Measurements from ENCODE around the gene KCNK5.

KCNK5 gene

GRCh38 chr6:39243809-39244208 lies 14.5 kb upstream of the KCNK5 start:
- H3K4me1 ChIP-seq (ENCODE audit: insufficient read depth, low read length) = no peaks in the 10 kb centered on the region
- H4K20me1 ChIP-seq (ENCODE audit: insufficient read depth, low read length) = no peaks in the 10 kb centered on the region
- H3K79me2 ChIP-seq (ENCODE audit: insufficient read depth, low read length) = no peaks in the 10 kb centered on the region
- no peak for TF ChIP-seq EZH2 (IDR thresholded peaks at IDR 0.05; ENCODE audit: borderline replicate concordance, low read depth, low read length, severe bottlenecking)
- TF ChIP-seq CTCF (IDR thresholded peaks at IDR 0.05; ENCODE audit: borderline replicate concordance, extremely low read depth, low read length, poor library complexity, severe bottlenecking) = no peak
- no peak overlapping the region for H3K9ac ChIP-seq (ENCODE audit: low read depth, low read length)
- peaks cover 7% of the 10 kb centered on the region for H3K27me3 ChIP-seq (ENCODE audit: insufficient read depth, low read length, poor library complexity)
- no peak overlapping the region for H3K4me3 ChIP-seq (ENCODE audit: low read depth in 1 of 2, low read length in 2 of 2)
- no peak for DNase-seq
- no peak overlapping the region for H3K27ac ChIP-seq (ENCODE audit: low read length)
- H3K4me2 ChIP-seq (ENCODE audit: insufficient read depth, low read length) = no peak overlapping the region
- no peaks in the 10 kb centered on the region for H3K36me3 ChIP-seq (ENCODE audit: insufficient read depth, low read length)
- no peaks in the 10 kb centered on the region for H3K9me3 ChIP-seq (ENCODE audit: insufficient read depth, low read length, severe bottlenecking)
- no peak overlapping the region for H2AFZ ChIP-seq (ENCODE audit: low read depth, low read length)
- no peak for ATAC-seq (ENCODE audit: insufficient read depth, low read depth)

GRCh38 chr6:39240155-39240757 lies 11.0 kb upstream of the KCNK5 start:
- Histone ChIP-seq H3K27ac (ENCODE audit: low read length) (no peak overlapping the region), H3K36me3 (ENCODE audit: insufficient read depth, low read length) (no peaks in the 10 kb centered on the region), H3K79me2 (ENCODE audit: insufficient read depth, low read length) (no peaks in the 10 kb centered on the region), H3K9me3 (ENCODE audit: insufficient read depth, low read length, severe bottlenecking) (no peaks in the 10 kb centered on the region), H3K4me2 (ENCODE audit: insufficient read depth, low read length) (no peak overlapping the region), H3K27me3 (ENCODE audit: insufficient read depth, low read length, poor library complexity) (peaks cover 7% of the 10 kb centered on the region), H4K20me1 (ENCODE audit: insufficient read depth, low read length) (no peaks in the 10 kb centered on the region), H3K4me3 (ENCODE audit: low read depth in 1 of 2, low read length in 2 of 2) (no peak overlapping the region), H3K4me1 (ENCODE audit: insufficient read depth, low read length) (no peaks in the 10 kb centered on the region), H3K9ac (ENCODE audit: low read depth, low read length) (no peak overlapping the region), H2AFZ (ENCODE audit: low read depth, low read length) (no peak overlapping the region)
- DNase-seq (no peak), ATAC-seq (ENCODE audit: insufficient read depth, low read depth) (no peak)
- TF ChIP-seq EZH2 (IDR thresholded peaks at IDR 0.05; ENCODE audit: borderline replicate concordance, low read depth, low read length, severe bottlenecking) (no peak), CTCF (IDR thresholded peaks at IDR 0.05; ENCODE audit: borderline replicate concordance, extremely low read depth, low read length, poor library complexity, severe bottlenecking) (no peak)

GRCh38 chr6:39239527-39240154 lies 10.4 kb upstream of the KCNK5 start:
- H3K79me2 ChIP-seq (ENCODE audit: insufficient read depth, low read length) = no peaks in the 10 kb centered on the region
- no peaks in the 10 kb centered on the region for H3K9me3 ChIP-seq (ENCODE audit: insufficient read depth, low read length, severe bottlenecking)
- peaks cover 7% of the 10 kb centered on the region for H3K27me3 ChIP-seq (ENCODE audit: insufficient read depth, low read length, poor library complexity)
- no peak for ATAC-seq (ENCODE audit: insufficient read depth, low read depth)
- H2AFZ ChIP-seq (ENCODE audit: low read depth, low read length) = no peak overlapping the region
- no peak overlapping the region for H3K4me3 ChIP-seq (ENCODE audit: low read depth in 1 of 2, low read length in 2 of 2)
- no peak overlapping the region for H3K4me2 ChIP-seq (ENCODE audit: insufficient read depth, low read length)
- DNase-seq = no peak
- no peaks in the 10 kb centered on the region for H3K36me3 ChIP-seq (ENCODE audit: insufficient read depth, low read length)
- no peak overlapping the region for H3K9ac ChIP-seq (ENCODE audit: low read depth, low read length)
- no peaks in the 10 kb centered on the region for H4K20me1 ChIP-seq (ENCODE audit: insufficient read depth, low read length)
- H3K27ac ChIP-seq (ENCODE audit: low read length) = no peak overlapping the region
- no peaks in the 10 kb centered on the region for H3K4me1 ChIP-seq (ENCODE audit: insufficient read depth, low read length)
- no peak for TF ChIP-seq CTCF (IDR thresholded peaks at IDR 0.05; ENCODE audit: borderline replicate concordance, extremely low read depth, low read length, poor library complexity, severe bottlenecking)
- no peak for TF ChIP-seq EZH2 (IDR thresholded peaks at IDR 0.05; ENCODE audit: borderline replicate concordance, low read depth, low read length, severe bottlenecking)
